IMR-90 (cell line): Measurements from ENCODE around the gene DISC1. TPM values are rescaled to one million over a fixed set of nuclear protein-coding genes. Genes with fewer than 3 reads are reported as not detected.
A peak's percentile ranks its signal among the peaks of the same experiment; 100 is the strongest.

Source experiments
- ATAC-seq: fragments of 200-7000 bp; cut with Tn5 transposase; 2 replicates; pipeline ENCODE4 v1.9.1; 2020; ENCODE audit warnings: low read depth, mild to moderate bottlenecking, moderate library complexity
- BruUV-seq: library from RNA; stranded (reverse); fragments of 400-500 nt; replicated peaks from 2 replicates; lab custom pipeline; 2021; lab: Mats Ljungman, UMichigan
- CTCF ChIA-PET: fragments of 300-600 bp; formaldehyde crosslinking; extraction: SDS; loops from one replicate; lab custom pipeline; 2021; ENCODE audit warnings: antibody characterized with exemption; lab: Yijun Ruan, JAX
- POLR2A ChIA-PET: fragments of 300-600 bp; sonication (Branson Sonifier 250); formaldehyde crosslinking; loops from one replicate; lab custom pipeline; 2022; ENCODE audit warnings: antibody characterized with exemption; ENCODE audit not compliant: unreplicated experiment; lab: Charles Lee
- DNase-seq: peaks from one replicate; pipeline ENCODE4 v3.0.0; 2013
- H2AFZ ChIP-seq: replicated peaks from 2 replicates; pipeline ENCODE3; 2013; ENCODE audit warnings: low read length, mild to moderate bottlenecking; ENCODE audit not compliant: poor library complexity
- H2AK5ac ChIP-seq: 2 replicates; pipeline ENCODE4 v1.6.1; 2013; ENCODE audit warnings: low read depth, low read length, inconsistent platforms
- H2AK9ac ChIP-seq: replicated peaks from 2 replicates; pipeline ENCODE3; 2013; ENCODE audit warnings: mild to moderate bottlenecking, low read depth, low read length, moderate library complexity; ENCODE audit not compliant: poor library complexity
- H2BK120ac ChIP-seq: 2 replicates; pipeline ENCODE4 v1.6.1; 2013; ENCODE audit warnings: low read depth, low read length, inconsistent platforms
- H2BK15ac ChIP-seq: 3 replicates; pipeline ENCODE4 v1.6.1; 2013; ENCODE audit warnings: low read depth, low read length, inconsistent platforms
- H2BK20ac ChIP-seq: 2 replicates; pipeline ENCODE4 v1.6.1; 2013; ENCODE audit warnings: low read depth, mild to moderate bottlenecking, inconsistent platforms, low read length, moderate library complexity
- H2BK5ac ChIP-seq: 2 replicates; pipeline ENCODE4 v1.6.1; 2013; ENCODE audit warnings: mild to moderate bottlenecking, low read depth, low read length, inconsistent platforms; ENCODE audit not compliant: poor library complexity, severe bottlenecking
- H3K14ac ChIP-seq: replicated peaks from 2 replicates; pipeline ENCODE4 v1.6.1; 2013; ENCODE audit warnings: low read depth, low read length, inconsistent platforms
- H3K18ac ChIP-seq: 2 replicates; pipeline ENCODE4 v1.6.1; 2013; ENCODE audit warnings: low read depth, low read length, control low read depth
- H3K23ac ChIP-seq: 2 replicates; pipeline ENCODE4 v1.6.1; 2013; ENCODE audit warnings: low read depth, low read length, inconsistent platforms
- H3K27ac ChIP-seq: 2 replicates; pipeline ENCODE4 v1.5.1; 2013; ENCODE audit warnings: mild to moderate bottlenecking, control low read depth, low read length; ENCODE audit not compliant: insufficient read depth
- H3K27me3 ChIP-seq: 2 replicates; pipeline ENCODE4 v1.6.1; 2013; ENCODE audit warnings: low read length; ENCODE audit not compliant: control insufficient read depth, insufficient read depth
- H3K36me3 ChIP-seq: 2 replicates; pipeline ENCODE4 v1.6.1; 2013; ENCODE audit warnings: low read length, mixed read lengths; ENCODE audit not compliant: control insufficient read depth, insufficient read depth
- H3K4ac ChIP-seq: 2 replicates; pipeline ENCODE4 v1.6.1; 2013; ENCODE audit warnings: low read depth, low read length, inconsistent platforms
- H3K4me1 ChIP-seq: 2 replicates; pipeline ENCODE4 v1.6.1; 2013; ENCODE audit warnings: low read length, mixed read lengths; ENCODE audit not compliant: control insufficient read depth, insufficient read depth
- H3K4me2 ChIP-seq: 2 replicates; pipeline ENCODE4 v1.6.1; 2013; ENCODE audit warnings: low read depth, mild to moderate bottlenecking, control low read depth, low read length, moderate library complexity
- H3K4me3 ChIP-seq: 2 replicates; pipeline ENCODE4 v1.5.1; 2013; ENCODE audit warnings: low read depth, mild to moderate bottlenecking, control low read depth, low read length, moderate library complexity; ENCODE audit not compliant: insufficient read depth
- H3K56ac ChIP-seq: 2 replicates; pipeline ENCODE4 v1.6.1; 2013; ENCODE audit warnings: low read length, inconsistent platforms; ENCODE audit not compliant: insufficient read depth; ENCODE audit errors: extremely low read depth
- H3K79me1 ChIP-seq, 2 experiments: 2 replicates each; pipeline ENCODE4 v1.6.1; 2013; ENCODE audit warnings: low read length in 2 of 2, inconsistent platforms in 1 of 2, low read depth in 1 of 2
- H3K9ac ChIP-seq: 2 replicates; pipeline ENCODE4 v1.6.1; 2013; ENCODE audit warnings: low read depth, low read length, control low read depth
- H3K9me1 ChIP-seq: 2 replicates; pipeline ENCODE4 v1.6.1; 2013; ENCODE audit warnings: low read length, inconsistent platforms; ENCODE audit not compliant: insufficient read depth
- H3K9me3 ChIP-seq: 2 replicates; pipeline ENCODE4 v1.6.1; 2013; ENCODE audit warnings: low read length; ENCODE audit not compliant: control insufficient read depth, insufficient read depth
- H4K20me1 ChIP-seq: 2 replicates; pipeline ENCODE4 v1.6.1; 2013; ENCODE audit warnings: low read length, inconsistent platforms; ENCODE audit not compliant: insufficient read depth
- H4K5ac ChIP-seq: 2 replicates; pipeline ENCODE4 v1.6.1; 2013; ENCODE audit warnings: mild to moderate bottlenecking, low read depth, low read length, control low read depth
- H4K8ac ChIP-seq, 2 experiments: 2 replicates each; pipeline ENCODE4 v1.6.1; 2013; ENCODE audit warnings: low read depth in 2 of 2, low read length in 2 of 2, control low read depth in 1 of 2, inconsistent platforms in 1 of 2
- H4K91ac ChIP-seq: 2 replicates; pipeline ENCODE4 v1.6.1; 2013; ENCODE audit warnings: low read depth, low read length, inconsistent platforms; ENCODE audit not compliant: insufficient read depth
- BHLHE40 ChIP-seq: fragments of 150-350 bp; IDR thresholded peaks from 2 replicates; pipeline ENCODE4 v1.6.1; 2016; ENCODE audit warnings: mild to moderate bottlenecking, low read depth, low read length
- CEBPB ChIP-seq: IDR thresholded peaks from 2 replicates; pipeline ENCODE4 v1.6.1; 2012; ENCODE audit warnings: low read depth, low read length, improper control_type of control experiment
- CHD1 ChIP-seq: IDR thresholded peaks from 2 replicates; pipeline ENCODE4 v1.6.1; 2012; ENCODE audit warnings: low read depth, low read length, improper control_type of control experiment
- CTCF ChIP-seq: conservative IDR thresholded peaks from 2 replicates; pipeline ENCODE4 v1.5.1; 2012; ENCODE audit warnings: mild to moderate bottlenecking, low read depth, low read length, improper control_type of control experiment
- MAFK ChIP-seq: IDR thresholded peaks from 2 replicates; pipeline ENCODE4 v1.6.1; 2012; ENCODE audit warnings: low read depth, low read length, improper control_type of control experiment
- MAZ ChIP-seq: IDR thresholded peaks from 2 replicates; pipeline ENCODE4 v1.6.1; 2012; ENCODE audit warnings: low read depth, mild to moderate bottlenecking, low read length, improper control_type of control experiment, moderate library complexity, borderline replicate concordance
- MXI1 ChIP-seq: IDR thresholded peaks from 2 replicates; pipeline ENCODE4 v1.6.1; 2012; ENCODE audit warnings: low read depth, mild to moderate bottlenecking, low read length, moderate library complexity, borderline replicate concordance
- POLR2A ChIP-seq: IDR thresholded peaks from 2 replicates; pipeline ENCODE4 v1.6.1; 2012; ENCODE audit warnings: mild to moderate bottlenecking, low read depth, low read length
- RAD21 ChIP-seq: IDR thresholded peaks from 2 replicates; pipeline ENCODE4 v1.6.1; 2012; ENCODE audit warnings: low read length, improper control_type of control experiment
- RCOR1 ChIP-seq: IDR thresholded peaks from 2 replicates; pipeline ENCODE4 v1.6.1; 2012; ENCODE audit warnings: mild to moderate bottlenecking, low read length, improper control_type of control experiment; ENCODE audit not compliant: insufficient replicate concordance
- RFX5 ChIP-seq: IDR thresholded peaks from 2 replicates; pipeline ENCODE4 v1.8.0; 2012; ENCODE audit warnings: low read depth, mild to moderate bottlenecking, low read length, moderate library complexity
- WGBS, 2 experiments: methylation state at CpG; one replicate each; pipeline versions ENCODE4 v1.1.5 to v1.1.7; 2013; ENCODE audit warnings: missing lambda C conversion rate in 2 of 2; ENCODE audit not compliant: insufficient read length in 1 of 2; ENCODE audit errors: extremely low coverage in 2 of 2; 5-methylcytosine and 5-hydroxymethylcytosine counted together
- dilution Hi-C: fragments of 300-500 bp; cut with HindIII; formaldehyde crosslinking; loops from one replicate; pipeline ENCODE4 v1.14.3; 2018; ENCODE audit warnings: low sequenced_read_pairs; ENCODE audit not compliant: unreplicated experiment
- in situ Hi-C: fragments of 300-500 bp; cut with MboI; formaldehyde crosslinking; loops from 3 replicates; pipeline ENCODE4 v1.14.3; 2019; ENCODE audit warnings: low sequenced_read_pairs, inconsistent platforms, mixed read lengths
- intact Hi-C: fragments of 100-400 bp; cut with micrococcal nuclease; formaldehyde crosslinking; loops from 2 replicates; pipeline ENCODE4 v1.10.0; 2022
- polyA plus RNA-seq, 3 experiments: library from polyadenylated mRNA; depleted of rRNA; stranded (reverse); fragments of >200 nt; gene quantifications; 2 replicates each; pipeline ENCODE4 v1.2.3, GENCODE V29; 2012; ENCODE audit warnings: low replicate concordance in 1 of 3
- total RNA-seq: library from RNA; depleted of rRNA; stranded (reverse); fragments of >200 nt; gene quantifications from 2 replicates; pipeline ENCODE4 v1.2.3, GENCODE V29; 2012
- TF ChIP-seq, protein P1 (sequence below): fragments of 150-350 bp; IDR thresholded peaks from 2 replicates; pipeline ENCODE4 v1.6.1; 2016; ENCODE audit warnings: low read depth, mild to moderate bottlenecking, low read length, moderate library complexity, borderline replicate concordance
- TF ChIP-seq, protein P2 (sequence below): fragments of 150-350 bp; IDR thresholded peaks from 2 replicates; pipeline ENCODE4 v1.6.1; 2017; ENCODE audit warnings: mild to moderate bottlenecking, antibody characterized with exemption, low read length, low read depth

Gene DISC1
- total and polyA plus RNA-seq, 2 of the 4 experiments (the other 2 are of a cell fraction), result 2.2 to 7.0 TPM

GRCh38 chr1:231605149-231606100 is 21.2 kb upstream of the DISC1 start (continued):
- TF ChIP-seq CTCF, result no peak

DNA sequence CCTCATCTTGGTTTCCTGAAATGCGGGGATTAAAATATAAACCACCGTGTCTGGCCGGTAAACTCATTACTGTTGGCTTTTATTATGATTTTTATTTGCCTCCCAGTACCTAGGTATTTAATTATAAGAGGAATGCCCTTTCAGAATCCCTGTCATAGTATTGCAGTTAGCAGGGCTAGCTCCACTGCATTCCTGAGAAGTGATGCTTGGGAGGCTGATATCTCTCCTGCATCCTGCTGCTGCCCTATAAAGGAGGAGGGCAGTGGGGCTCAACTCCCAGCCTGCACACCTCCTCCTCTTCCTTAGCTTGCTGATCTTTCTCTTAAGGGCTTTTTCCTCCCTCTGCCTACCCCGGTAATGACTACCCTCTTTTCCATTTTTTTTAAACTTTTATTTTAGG is 19.9 kb upstream of the DISC1 start:
- DNase-seq (peak; percentile 43), ATAC-seq (peak; percentile 85)
- Histone ChIP-seq H2BK5ac (no peak overlapping the region), H3K9ac (no peak overlapping the region), H3K56ac (no peak overlapping the region), H2BK20ac (no peak overlapping the region), H3K9me3 (no peaks in the 10 kb centered on the region), H2AK5ac (no peak overlapping the region), H3K14ac (no peak overlapping the region), H3K4me2 (no peak overlapping the region), H4K91ac (no peak overlapping the region), H3K18ac (no peak overlapping the region), H4K20me1 (no peaks in the 10 kb centered on the region), H3K36me3 (no peaks in the 10 kb centered on the region), H2AK9ac (no peak overlapping the region), H4K8ac (no peak overlapping the region), H3K4ac (no peak overlapping the region), H3K27ac (no peak overlapping the region), H2AFZ (no peak overlapping the region), H3K27me3 (peaks cover 6% of the 10 kb centered on the region; the same call in 1 of the 2 replicates), H4K5ac (no peak overlapping the region), H3K9me1 (no peaks in the 10 kb centered on the region), H3K4me3 (no peak overlapping the region), H3K23ac (no peak overlapping the region), H2BK15ac (no peak overlapping the region), H3K79me1 (no peaks in the 10 kb centered on the region), H2BK120ac (no peak overlapping the region), H3K4me1 (no peaks in the 10 kb centered on the region)
- WGBS, 2 experiments, result no CpG with 5 or more reads among the region's 4 CpGs
- POLR2A ChIA-PET, result no interaction called here
- dilution Hi-C loops (no loop called here), intact Hi-C loops (no loop called here), in situ Hi-C loops (no loop called here)
- CTCF ChIA-PET, result no interaction called here
- no TSS peak for BruUV-seq
- TF ChIP-seq MAZ (no peak), RFX5 (no peak), RAD21 (no peak), CHD1 (no peak), MAFK (no peak), POLR2A (no peak), CEBPB (no peak), MXI1 (no peak), BHLHE40 (no peak), RCOR1 (no peak)
- TF ChIP-seq, protein P1, sequence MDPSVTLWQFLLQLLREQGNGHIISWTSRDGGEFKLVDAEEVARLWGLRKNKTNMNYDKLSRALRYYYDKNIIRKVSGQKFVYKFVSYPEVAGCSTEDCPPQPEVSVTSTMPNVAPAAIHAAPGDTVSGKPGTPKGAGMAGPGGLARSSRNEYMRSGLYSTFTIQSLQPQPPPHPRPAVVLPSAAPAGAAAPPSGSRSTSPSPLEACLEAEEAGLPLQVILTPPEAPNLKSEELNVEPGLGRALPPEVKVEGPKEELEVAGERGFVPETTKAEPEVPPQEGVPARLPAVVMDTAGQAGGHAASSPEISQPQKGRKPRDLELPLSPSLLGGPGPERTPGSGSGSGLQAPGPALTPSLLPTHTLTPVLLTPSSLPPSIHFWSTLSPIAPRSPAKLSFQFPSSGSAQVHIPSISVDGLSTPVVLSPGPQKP, result no peak
- TF ChIP-seq, protein P2, sequence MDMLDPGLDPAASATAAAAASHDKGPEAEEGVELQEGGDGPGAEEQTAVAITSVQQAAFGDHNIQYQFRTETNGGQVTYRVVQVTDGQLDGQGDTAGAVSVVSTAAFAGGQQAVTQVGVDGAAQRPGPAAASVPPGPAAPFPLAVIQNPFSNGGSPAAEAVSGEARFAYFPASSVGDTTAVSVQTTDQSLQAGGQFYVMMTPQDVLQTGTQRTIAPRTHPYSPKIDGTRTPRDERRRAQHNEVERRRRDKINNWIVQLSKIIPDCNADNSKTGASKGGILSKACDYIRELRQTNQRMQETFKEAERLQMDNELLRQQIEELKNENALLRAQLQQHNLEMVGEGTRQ, result no peak
